ENCODE measurements around the gene CAMTA1. TPM values are rescaled to one million over a fixed set of nuclear protein-coding genes. Genes with fewer than 3 reads are reported as not detected.
A peak's percentile ranks its signal among the peaks of the same experiment; 100 is the strongest.

Gene CAMTA1
- polyA plus RNA-seq, 1 experiment: 64.9 TPM

DNA sequence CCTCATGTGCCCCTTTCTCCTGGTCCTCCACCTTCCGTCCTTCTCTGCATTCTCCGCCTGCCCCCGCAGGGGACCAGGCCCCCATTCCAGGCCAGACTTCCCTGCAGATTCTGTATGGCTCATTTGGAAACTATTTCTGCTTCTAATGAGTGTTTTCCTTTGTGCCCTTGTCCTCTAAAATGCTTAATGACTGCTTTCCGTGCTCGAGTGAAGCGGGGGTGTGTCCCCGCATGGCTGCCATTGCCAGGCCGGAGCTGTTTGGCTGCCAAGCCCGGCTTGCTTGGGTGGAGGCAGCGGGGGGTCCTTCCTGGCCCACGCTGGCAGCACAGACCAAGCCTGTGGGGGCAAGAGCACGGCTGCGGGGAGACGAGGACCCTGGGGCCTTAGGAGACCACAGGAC lies 686.6 kb downstream of the CAMTA1 start:
- H3K27ac ChIP-seq (ENCODE audit: low read depth, low read length): peak overlapping the region; percentile 97
- ChIA-PET CTCF (no interaction called here), POLR2A (interaction anchor here (1.4 kb wide), 1 partner anchor 172 kb away, joined by 8 read pairs; no protein-coding TSS in a partner anchor)
- DNase-seq (ENCODE audit: low read depth, low spot score): peak; percentile 44
- H3K27me3 ChIP-seq (ENCODE audit: control insufficient read depth, insufficient read depth, low read length): no peaks in the 10 kb centered on the region
- TF ChIP-seq, protein P1, sequence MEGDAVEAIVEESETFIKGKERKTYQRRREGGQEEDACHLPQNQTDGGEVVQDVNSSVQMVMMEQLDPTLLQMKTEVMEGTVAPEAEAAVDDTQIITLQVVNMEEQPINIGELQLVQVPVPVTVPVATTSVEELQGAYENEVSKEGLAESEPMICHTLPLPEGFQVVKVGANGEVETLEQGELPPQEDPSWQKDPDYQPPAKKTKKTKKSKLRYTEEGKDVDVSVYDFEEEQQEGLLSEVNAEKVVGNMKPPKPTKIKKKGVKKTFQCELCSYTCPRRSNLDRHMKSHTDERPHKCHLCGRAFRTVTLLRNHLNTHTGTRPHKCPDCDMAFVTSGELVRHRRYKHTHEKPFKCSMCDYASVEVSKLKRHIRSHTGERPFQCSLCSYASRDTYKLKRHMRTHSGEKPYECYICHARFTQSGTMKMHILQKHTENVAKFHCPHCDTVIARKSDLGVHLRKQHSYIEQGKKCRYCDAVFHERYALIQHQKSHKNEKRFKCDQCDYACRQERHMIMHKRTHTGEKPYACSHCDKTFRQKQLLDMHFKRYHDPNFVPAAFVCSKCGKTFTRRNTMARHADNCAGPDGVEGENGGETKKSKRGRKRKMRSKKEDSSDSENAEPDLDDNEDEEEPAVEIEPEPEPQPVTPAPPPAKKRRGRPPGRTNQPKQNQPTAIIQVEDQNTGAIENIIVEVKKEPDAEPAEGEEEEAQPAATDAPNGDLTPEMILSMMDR (IDR thresholded peaks at IDR 0.05; ENCODE audit: low read depth, low read length): no peak
- H3K9me3 ChIP-seq (ENCODE audit: control insufficient read depth, insufficient read depth, low read length): peaks cover 12% of the 10 kb centered on the region
- H3K4me3 ChIP-seq (ENCODE audit: low read depth, low read length): no peak overlapping the region

DNA sequence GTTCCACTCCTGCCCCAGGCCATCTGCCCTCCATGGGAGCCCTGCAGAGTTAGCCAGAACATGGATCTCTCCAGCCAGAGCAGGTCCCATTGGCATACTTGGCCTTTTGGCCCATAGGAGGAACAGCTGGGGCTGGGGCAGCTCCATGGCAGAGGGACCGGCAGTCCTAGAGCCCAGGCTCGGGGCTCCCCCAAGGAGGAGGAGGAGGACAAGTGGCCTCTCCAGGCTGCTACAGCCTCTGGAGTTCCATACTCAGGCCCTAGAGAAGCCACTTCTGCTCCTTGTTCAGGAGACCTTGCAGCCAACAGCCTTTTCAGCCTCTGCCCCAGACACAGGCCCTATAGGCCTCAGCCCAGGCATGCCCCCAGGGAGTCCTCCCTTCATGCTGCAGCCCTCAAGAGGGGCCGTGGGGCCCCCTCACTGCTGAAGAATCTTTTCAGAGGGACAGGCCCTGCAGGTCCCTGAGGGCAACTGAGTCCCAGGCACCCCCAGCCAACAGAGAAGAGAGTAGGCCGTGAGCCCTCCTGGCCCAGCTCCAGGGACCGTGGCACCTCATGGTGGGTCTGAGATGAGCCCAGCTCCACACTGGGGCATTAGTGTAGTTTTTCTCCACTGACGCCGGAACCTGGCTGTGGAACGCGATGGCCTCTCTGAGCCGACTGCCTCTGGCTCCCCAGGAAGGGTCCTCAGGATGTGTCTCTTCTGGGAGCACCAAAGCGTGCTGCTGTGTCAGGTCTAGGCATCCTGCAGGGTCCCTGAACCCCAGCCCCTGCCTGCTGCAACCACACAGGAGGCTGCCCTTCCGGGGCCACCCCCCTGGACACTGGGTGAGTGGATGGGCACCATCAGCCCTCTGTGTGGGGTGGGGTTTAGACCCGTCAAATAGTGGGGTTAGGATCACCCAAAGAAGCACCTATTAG lies 688.2 kb downstream of the CAMTA1 start:
- TF ChIP-seq, protein P1 (IDR thresholded peaks at IDR 0.05; ENCODE audit: low read depth, low read length): no peak
- ChIA-PET CTCF (interaction anchor here (1.6 kb wide), 1 partner anchor 431 kb away, joined by 5 read pairs; no protein-coding TSS in a partner anchor), POLR2A (no interaction called here)
- H3K27me3 ChIP-seq (ENCODE audit: control insufficient read depth, insufficient read depth, low read length): no peaks in the 10 kb centered on the region
- peak overlapping the region; percentile 31 for H3K27ac ChIP-seq (ENCODE audit: low read depth, low read length)
- peaks cover 4% of the 10 kb centered on the region for H3K9me3 ChIP-seq (ENCODE audit: control insufficient read depth, insufficient read depth, low read length)
- H3K4me3 ChIP-seq (ENCODE audit: low read depth, low read length): no peak overlapping the region
- DNase-seq (ENCODE audit: low read depth, low spot score): no peak

DNA sequence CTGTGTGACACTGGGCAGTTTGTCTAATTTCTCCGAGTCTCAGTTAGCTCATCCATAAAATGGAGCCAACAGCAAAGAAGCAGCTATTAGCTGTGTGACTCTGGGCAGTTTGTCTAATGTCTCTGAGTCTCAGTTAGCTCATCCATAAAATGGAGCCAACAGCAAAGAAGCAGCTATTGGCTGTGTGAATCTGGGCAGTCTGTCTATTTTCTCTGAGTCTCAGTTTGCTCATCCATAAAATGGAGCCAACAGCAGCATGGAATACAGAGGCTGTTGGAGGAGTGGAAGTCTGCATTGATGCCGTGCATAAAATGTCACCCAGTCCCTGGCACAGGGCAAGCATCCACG lies 688.9 kb downstream of the CAMTA1 start:
- no peak overlapping the region for H3K27ac ChIP-seq (ENCODE audit: low read depth, low read length)
- no peak overlapping the region for H3K4me3 ChIP-seq (ENCODE audit: low read depth, low read length)
- DNase-seq (ENCODE audit: low read depth, low spot score): no peak
- H3K27me3 ChIP-seq (ENCODE audit: control insufficient read depth, insufficient read depth, low read length): no peaks in the 10 kb centered on the region
- no peaks in the 10 kb centered on the region; the same call in 1 of the 2 replicates for H3K9me3 ChIP-seq (ENCODE audit: control insufficient read depth, insufficient read depth, low read length)
- TF ChIP-seq, protein P1 (IDR thresholded peaks at IDR 0.05; ENCODE audit: low read depth, low read length): no peak
- POLR2A ChIA-PET: no interaction called here
- CTCF ChIA-PET: interaction anchor here (1.6 kb wide), 1 partner anchor 431 kb away, joined by 5 read pairs; no protein-coding TSS in a partner anchor

DNA sequence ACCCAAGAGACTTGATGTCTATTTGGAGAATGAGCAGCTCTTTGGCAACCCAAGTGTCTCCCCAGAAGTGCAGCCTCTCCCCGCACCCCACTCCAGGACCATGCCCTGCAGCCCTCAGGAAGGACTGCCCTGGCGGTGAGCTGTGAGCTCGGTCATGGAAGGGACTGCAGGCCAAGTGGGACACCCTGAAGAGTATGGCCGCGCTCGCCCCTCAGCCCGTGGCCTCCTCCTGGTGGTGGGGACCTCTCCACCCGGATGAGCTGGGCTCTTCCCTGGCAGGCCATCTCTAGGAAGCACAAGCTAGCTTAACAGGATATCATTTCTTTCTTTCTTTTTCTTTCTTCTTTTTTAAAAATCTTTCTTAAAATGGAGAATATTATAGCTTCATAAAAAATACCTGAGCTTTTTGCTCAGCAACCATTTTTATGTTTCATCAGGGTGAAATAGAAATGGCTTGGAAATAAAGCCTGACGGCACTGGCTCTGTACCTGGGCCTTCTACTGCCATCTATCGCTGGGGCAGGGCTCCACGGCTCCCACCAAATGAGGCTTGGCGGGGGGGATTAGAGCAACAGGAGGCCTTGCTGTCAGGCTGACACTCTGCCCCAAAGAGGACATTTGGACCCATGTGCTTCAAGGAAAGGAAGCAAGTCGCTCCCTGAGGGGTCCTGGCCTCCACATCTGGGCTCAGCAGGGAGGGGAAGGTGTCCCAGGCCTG lies 689.7 kb downstream of the CAMTA1 start:
- no peak for DNase-seq (ENCODE audit: low read depth, low spot score)
- H3K4me3 ChIP-seq (ENCODE audit: low read depth, low read length): no peak overlapping the region
- CTCF ChIA-PET: interaction anchor here (1.6 kb wide), 1 partner anchor 432 kb away, joined by 5 read pairs; no protein-coding TSS in a partner anchor

More for the DNA sequence above, 689.7 kb downstream of the CAMTA1 start:
- H3K27me3 ChIP-seq (ENCODE audit: control insufficient read depth, insufficient read depth, low read length): no peaks in the 10 kb centered on the region
- TF ChIP-seq, protein P1 (IDR thresholded peaks at IDR 0.05; ENCODE audit: low read depth, low read length): 0 out of 2 replicates have a peak, but pooled peaks have one; percentile 8
- H3K27ac ChIP-seq (ENCODE audit: low read depth, low read length): no peak overlapping the region
- POLR2A ChIA-PET: no interaction called here
- peaks cover 4% of the 10 kb centered on the region; the same call in 1 of the 2 replicates for H3K9me3 ChIP-seq (ENCODE audit: control insufficient read depth, insufficient read depth, low read length)
